ENCODE results near the gene NPDC1.

NPDC1 gene, protein sequence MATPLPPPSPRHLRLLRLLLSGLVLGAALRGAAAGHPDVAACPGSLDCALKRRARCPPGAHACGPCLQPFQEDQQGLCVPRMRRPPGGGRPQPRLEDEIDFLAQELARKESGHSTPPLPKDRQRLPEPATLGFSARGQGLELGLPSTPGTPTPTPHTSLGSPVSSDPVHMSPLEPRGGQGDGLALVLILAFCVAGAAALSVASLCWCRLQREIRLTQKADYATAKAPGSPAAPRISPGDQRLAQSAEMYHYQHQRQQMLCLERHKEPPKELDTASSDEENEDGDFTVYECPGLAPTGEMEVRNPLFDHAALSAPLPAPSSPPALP

DNA sequence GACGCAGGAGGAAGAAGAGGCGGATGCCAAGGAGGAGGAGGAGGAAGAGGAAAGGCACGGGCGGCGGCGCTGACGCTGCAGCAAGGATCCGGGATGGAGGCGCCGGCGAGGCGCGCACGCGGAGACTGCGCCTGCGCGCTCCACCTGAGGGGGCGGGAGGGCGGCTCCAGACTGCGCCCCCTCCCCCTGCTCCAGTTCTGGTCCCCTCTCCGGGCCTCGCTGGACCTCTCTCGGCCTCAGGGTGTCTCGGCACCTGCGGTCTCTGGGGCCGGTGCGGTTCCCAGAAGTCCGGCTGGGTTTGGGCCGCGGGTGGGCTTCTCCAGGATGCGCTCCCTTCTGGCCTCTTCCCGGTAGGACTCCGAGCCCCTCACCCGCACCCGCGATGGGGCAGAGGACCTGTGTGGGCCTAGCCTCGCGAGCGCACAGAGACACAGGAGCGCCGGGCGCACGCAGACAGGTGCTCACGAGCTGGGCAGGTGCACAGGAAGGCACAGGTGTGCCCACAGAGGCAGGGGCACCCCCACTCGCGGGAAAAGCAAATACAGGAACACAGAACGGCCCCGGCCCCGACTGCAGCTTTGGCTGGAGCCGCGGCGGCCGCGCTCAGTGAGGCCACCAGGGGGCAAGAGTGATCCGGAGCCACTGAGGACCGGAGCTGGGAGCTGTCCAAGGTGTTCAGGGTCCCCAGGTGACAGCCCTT, at the start of gene NPDC1:
Gene NPDC1 (minus strand): TSS at position 90 of the 700 bp plus-strand sequence. CDS start 188 bp downstream, outside the sequence.
- Histone ChIP-seq H3K4me2 (ENCODE audit: low read length) (peak within 1 kb of the TSS; percentile 100), H3K4me1 (peaks cover 2% of the 10 kb centered on the region), H3K27ac (peak within 1 kb of the TSS; percentile 64), H2AFZ (peak within 1 kb of the TSS; percentile 87), H3K27me3 (ENCODE audit: control insufficient read depth, insufficient read depth, low read length) (no peaks in the 10 kb centered on the region), H3K36me3 (ENCODE audit: control insufficient read depth, insufficient read depth, low read length) (no peaks in the 10 kb centered on the region), H3K9me3 (ENCODE audit: control insufficient read depth, low read length) (no peaks in the 10 kb centered on the region), H3K79me2 (no peaks in the 10 kb centered on the region), H3K9ac (peak within 1 kb of the TSS; percentile 46), H3K4me3 (ENCODE audit: low read depth, low read length) (peak within 1 kb of the TSS; percentile 68)
- TF ChIP-seq, protein P1, sequence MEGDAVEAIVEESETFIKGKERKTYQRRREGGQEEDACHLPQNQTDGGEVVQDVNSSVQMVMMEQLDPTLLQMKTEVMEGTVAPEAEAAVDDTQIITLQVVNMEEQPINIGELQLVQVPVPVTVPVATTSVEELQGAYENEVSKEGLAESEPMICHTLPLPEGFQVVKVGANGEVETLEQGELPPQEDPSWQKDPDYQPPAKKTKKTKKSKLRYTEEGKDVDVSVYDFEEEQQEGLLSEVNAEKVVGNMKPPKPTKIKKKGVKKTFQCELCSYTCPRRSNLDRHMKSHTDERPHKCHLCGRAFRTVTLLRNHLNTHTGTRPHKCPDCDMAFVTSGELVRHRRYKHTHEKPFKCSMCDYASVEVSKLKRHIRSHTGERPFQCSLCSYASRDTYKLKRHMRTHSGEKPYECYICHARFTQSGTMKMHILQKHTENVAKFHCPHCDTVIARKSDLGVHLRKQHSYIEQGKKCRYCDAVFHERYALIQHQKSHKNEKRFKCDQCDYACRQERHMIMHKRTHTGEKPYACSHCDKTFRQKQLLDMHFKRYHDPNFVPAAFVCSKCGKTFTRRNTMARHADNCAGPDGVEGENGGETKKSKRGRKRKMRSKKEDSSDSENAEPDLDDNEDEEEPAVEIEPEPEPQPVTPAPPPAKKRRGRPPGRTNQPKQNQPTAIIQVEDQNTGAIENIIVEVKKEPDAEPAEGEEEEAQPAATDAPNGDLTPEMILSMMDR (IDR thresholded peaks at IDR 0.05) = peak; percentile 71

DNA sequence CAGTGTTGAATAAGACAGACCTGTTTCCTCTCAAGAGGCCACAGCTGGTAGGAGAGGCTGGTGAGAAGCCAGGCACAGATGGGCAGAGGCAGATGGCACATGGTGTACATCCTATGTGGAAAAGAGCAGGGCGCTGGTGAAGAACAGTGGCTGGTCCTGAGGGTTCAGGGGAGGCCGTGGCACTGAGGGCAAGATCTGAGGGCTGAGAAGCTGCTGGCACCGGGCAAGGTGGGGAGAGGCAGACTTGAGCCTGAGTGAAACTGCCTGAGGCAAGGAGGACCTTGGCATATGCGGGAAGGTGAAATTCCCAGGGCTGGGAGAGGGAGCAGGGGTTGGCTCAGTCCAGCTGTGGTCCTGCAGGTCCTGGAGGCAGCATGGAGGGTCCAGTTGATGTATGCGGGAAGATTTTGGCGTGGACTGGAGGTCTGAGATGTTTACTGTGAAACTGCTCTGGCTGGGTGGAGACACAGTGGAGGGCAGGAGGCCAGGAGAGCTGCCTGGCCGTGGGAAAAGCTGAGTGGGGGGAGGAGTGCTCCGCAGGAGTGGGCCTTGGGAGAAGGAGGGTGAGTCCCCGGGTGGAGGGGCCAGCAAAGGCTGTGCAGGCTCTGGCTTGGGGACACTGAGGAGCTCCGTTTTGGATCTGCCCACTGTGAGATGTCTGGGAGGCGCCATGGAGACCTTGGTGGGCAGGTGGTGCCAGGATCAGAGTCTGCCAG, 43.4 kb upstream of the NPDC1 start:
- no peak overlapping the region for H2AFZ ChIP-seq
- H3K4me3 ChIP-seq (ENCODE audit: low read depth, low read length) = no peak overlapping the region
- no peaks in the 10 kb centered on the region for H3K27me3 ChIP-seq (ENCODE audit: control insufficient read depth, insufficient read depth, low read length)
- no peaks in the 10 kb centered on the region for H3K9me3 ChIP-seq (ENCODE audit: control insufficient read depth, low read length)
- no peaks in the 10 kb centered on the region for H3K36me3 ChIP-seq (ENCODE audit: control insufficient read depth, insufficient read depth, low read length)
- no peaks in the 10 kb centered on the region for H3K4me1 ChIP-seq
- H3K27ac ChIP-seq = no peak overlapping the region
- H3K9ac ChIP-seq = no peak overlapping the region
- H3K79me2 ChIP-seq = no peaks in the 10 kb centered on the region
- TF ChIP-seq, protein P1 (IDR thresholded peaks at IDR 0.05) = no peak
- no peak overlapping the region for H3K4me2 ChIP-seq (ENCODE audit: low read length)

DNA sequence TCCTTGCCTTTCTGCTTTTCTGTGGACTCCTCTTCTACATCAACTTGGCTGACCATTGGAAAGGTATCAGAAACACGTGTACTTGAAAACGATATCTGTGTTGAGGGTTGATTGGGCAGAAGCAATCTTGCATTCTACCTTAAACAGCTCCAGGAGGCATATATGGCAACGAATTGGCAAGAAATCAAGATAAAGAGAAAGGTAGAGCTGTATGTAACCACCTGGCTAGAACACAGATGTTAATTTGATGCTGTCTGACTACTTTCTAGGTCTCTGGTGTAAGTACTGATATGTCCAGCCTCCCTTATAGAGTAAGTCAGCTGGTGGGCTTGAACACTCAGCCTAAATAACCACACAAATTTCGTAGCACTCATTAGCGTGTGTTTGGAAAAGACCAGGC, 42.1 kb upstream of the NPDC1 start:
- H3K27ac ChIP-seq = no peak overlapping the region
- no peaks in the 10 kb centered on the region for H3K9me3 ChIP-seq (ENCODE audit: control insufficient read depth, low read length)
- H3K4me1 ChIP-seq = no peaks in the 10 kb centered on the region
- no peak overlapping the region for H2AFZ ChIP-seq
- no peak overlapping the region for H3K4me2 ChIP-seq (ENCODE audit: low read length)
- TF ChIP-seq, protein P1 (IDR thresholded peaks at IDR 0.05) = no peak
- no peaks in the 10 kb centered on the region for H3K79me2 ChIP-seq
- H3K4me3 ChIP-seq (ENCODE audit: low read depth, low read length) = no peak overlapping the region
- H3K27me3 ChIP-seq (ENCODE audit: control insufficient read depth, insufficient read depth, low read length) = no peaks in the 10 kb centered on the region
- no peak overlapping the region for H3K9ac ChIP-seq
- no peaks in the 10 kb centered on the region for H3K36me3 ChIP-seq (ENCODE audit: control insufficient read depth, insufficient read depth, low read length)

DNA sequence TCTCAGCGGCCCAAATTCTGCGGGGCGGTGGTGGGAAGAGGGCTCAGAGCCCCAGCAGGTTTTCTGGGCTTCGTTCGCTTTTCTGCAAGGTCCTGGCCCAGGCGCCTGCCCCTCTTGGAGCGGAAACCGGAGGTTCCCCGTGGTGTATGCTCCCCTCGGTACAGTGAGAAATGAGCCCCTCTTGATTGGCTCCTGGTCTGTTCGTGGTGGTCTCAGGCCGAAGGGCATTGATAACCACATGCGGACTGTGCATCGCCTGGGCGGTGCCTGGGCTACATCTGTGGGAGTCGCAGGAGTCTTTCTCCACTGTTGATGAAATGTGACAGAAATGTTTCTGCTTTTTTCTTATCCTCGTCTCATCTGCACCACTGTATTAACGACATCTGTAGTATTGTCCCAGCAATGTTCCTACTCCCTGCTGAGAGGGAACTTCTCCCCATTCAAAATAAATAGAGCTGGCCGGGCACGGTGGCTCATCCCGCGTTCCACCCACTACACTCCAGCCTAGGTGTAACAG, 41.5 kb upstream of the NPDC1 start:
- Histone ChIP-seq H3K36me3 (ENCODE audit: control insufficient read depth, insufficient read depth, low read length) (no peaks in the 10 kb centered on the region), H3K27me3 (ENCODE audit: control insufficient read depth, insufficient read depth, low read length) (no peaks in the 10 kb centered on the region), H3K27ac (peak overlapping the region; percentile 89), H3K9ac (no peak overlapping the region), H3K4me2 (ENCODE audit: low read length) (peak overlapping the region; percentile 75), H3K9me3 (ENCODE audit: control insufficient read depth, low read length) (no peaks in the 10 kb centered on the region), H2AFZ (peak overlapping the region; percentile 94), H3K4me3 (ENCODE audit: low read depth, low read length) (peak overlapping the region; percentile 76), H3K79me2 (no peaks in the 10 kb centered on the region), H3K4me1 (no peaks in the 10 kb centered on the region)
- TF ChIP-seq, protein P1 (IDR thresholded peaks at IDR 0.05) = no peak
